ENCODE data around the gene EDIL3.
"Not testable (repeated sequence)": the region's sequence is repeated elsewhere in the genome, so short reads cannot be mapped to it uniquely, and the experiment has no call there.

EDIL3 gene

GRCh38 chr5:84362061-84362720 lies 22.5 kb downstream of the EDIL3 start:
- Histone ChIP-seq H3K36me3 (replicated peaks) (no peaks in the 10 kb centered on the region), H3K4me1 (no peaks in the 10 kb centered on the region), H3K27me3 (ENCODE audit: low read depth) (no peaks in the 10 kb centered on the region; the same call in 1 of the 2 replicates), H3K9me3 (no peaks in the 10 kb centered on the region), H3K4me3 (no peak overlapping the region)
- no peak for DNase-seq (ENCODE audit: low spot score in 2 of 2)
- in situ Hi-C loops (cut with MboI; ENCODE audit: low sequenced_read_pairs), result no loop called here

GRCh38 chr5:84361572-84361971 lies 23.1 kb downstream of the EDIL3 start:
- Histone ChIP-seq H3K27me3 (ENCODE audit: low read depth) (no peaks in the 10 kb centered on the region; the same call in 1 of the 2 replicates), H3K4me3 (no peak overlapping the region), H3K4me1 (no peaks in the 10 kb centered on the region), H3K36me3 (replicated peaks) (no peaks in the 10 kb centered on the region), H3K9me3 (no peaks in the 10 kb centered on the region)
- no peak for DNase-seq (ENCODE audit: low spot score in 2 of 2)
- in situ Hi-C loops (cut with MboI; ENCODE audit: low sequenced_read_pairs), result no loop called here

- no peaks in the 10 kb centered on the region for H3K36me3 ChIP-seq (replicated peaks)
- no peaks in the 10 kb centered on the region for H3K9me3 ChIP-seq
- in situ Hi-C loops (cut with MboI; ENCODE audit: low sequenced_read_pairs), result no loop called here
- no peak overlapping the region for H3K4me3 ChIP-seq
- DNase-seq (ENCODE audit: low spot score in 2 of 2), result no peak
- H3K4me1 ChIP-seq, result no peaks in the 10 kb centered on the region
- no peaks in the 10 kb centered on the region for H3K27me3 ChIP-seq (ENCODE audit: low read depth)
Measured at GRCh38 chr5:84360056-84360455, 24.6 kb downstream of the EDIL3 start.

GRCh38 chr5:84354101-84354500 lies 30.6 kb downstream of the EDIL3 start:
- DNase-seq (ENCODE audit: low spot score in 2 of 2), result no peak
- no peaks in the 10 kb centered on the region for H3K4me1 ChIP-seq
- H3K27me3 ChIP-seq (ENCODE audit: low read depth), result no peaks in the 10 kb centered on the region
- H3K4me3 ChIP-seq, result no peak overlapping the region
- in situ Hi-C loops (cut with MboI; ENCODE audit: low sequenced_read_pairs), result no loop called here
- H3K36me3 ChIP-seq (replicated peaks), result no peaks in the 10 kb centered on the region
- H3K9me3 ChIP-seq, result no peaks in the 10 kb centered on the region

- H3K27me3 ChIP-seq (ENCODE audit: low read depth), result no peaks in the 10 kb centered on the region
- no peak overlapping the region for H3K4me3 ChIP-seq
- in situ Hi-C loops (cut with MboI; ENCODE audit: low sequenced_read_pairs), result no loop called here
- no peaks in the 10 kb centered on the region for H3K4me1 ChIP-seq
- H3K9me3 ChIP-seq, result no peaks in the 10 kb centered on the region
- DNase-seq (ENCODE audit: low spot score in 2 of 2), result no peak
- no peaks in the 10 kb centered on the region for H3K36me3 ChIP-seq (replicated peaks)
Measured at GRCh38 chr5:84344788-84345187, 39.9 kb downstream of the EDIL3 start.

- H3K36me3 ChIP-seq (replicated peaks), result no peaks in the 10 kb centered on the region
- no peaks in the 10 kb centered on the region for H3K4me1 ChIP-seq
- H3K4me3 ChIP-seq, result no peak overlapping the region
- no peaks in the 10 kb centered on the region for H3K9me3 ChIP-seq
- DNase-seq (ENCODE audit: low spot score in 2 of 2), result no peak
- in situ Hi-C loops (cut with MboI; ENCODE audit: low sequenced_read_pairs), result no loop called here
- H3K27me3 ChIP-seq (ENCODE audit: low read depth), result no peaks in the 10 kb centered on the region
Measured at GRCh38 chr5:84343171-84343570, 41.5 kb downstream of the EDIL3 start.

- H3K9me3 ChIP-seq, result no peaks in the 10 kb centered on the region
- no peaks in the 10 kb centered on the region for H3K36me3 ChIP-seq (replicated peaks)
- in situ Hi-C loops (cut with MboI; ENCODE audit: low sequenced_read_pairs), result no loop called here
- no peak for DNase-seq (ENCODE audit: low spot score in 2 of 2)
- H3K27me3 ChIP-seq (ENCODE audit: low read depth), result no peaks in the 10 kb centered on the region
- H3K4me3 ChIP-seq, result no peak overlapping the region
- no peaks in the 10 kb centered on the region for H3K4me1 ChIP-seq
Measured at GRCh38 chr5:84332106-84332505, 52.6 kb downstream of the EDIL3 start.

- DNase-seq (ENCODE audit: low spot score in 2 of 2), result no peak
- in situ Hi-C loops (cut with MboI; ENCODE audit: low sequenced_read_pairs), result no loop called here
- Histone ChIP-seq H3K4me1 (no peaks in the 10 kb centered on the region), H3K4me3 (no peak overlapping the region), H3K27me3 (ENCODE audit: low read depth) (no peaks in the 10 kb centered on the region), H3K9me3 (no peaks in the 10 kb centered on the region), H3K36me3 (replicated peaks) (no peaks in the 10 kb centered on the region)
Measured at GRCh38 chr5:84327591-84327990, 57.1 kb downstream of the EDIL3 start.

GRCh38 chr5:84322646-84323045 lies 62.0 kb downstream of the EDIL3 start:
- no peak for DNase-seq (ENCODE audit: low spot score in 2 of 2)
- Histone ChIP-seq H3K9me3 (no peaks in the 10 kb centered on the region), H3K36me3 (replicated peaks) (no peaks in the 10 kb centered on the region), H3K4me3 (no peak overlapping the region), H3K4me1 (no peaks in the 10 kb centered on the region), H3K27me3 (ENCODE audit: low read depth) (no peaks in the 10 kb centered on the region)
- in situ Hi-C loops (cut with MboI; ENCODE audit: low sequenced_read_pairs), result no loop called here

- H3K4me1 ChIP-seq; H3K27me3 ChIP-seq (ENCODE audit: low read depth); H3K9me3 ChIP-seq; in situ Hi-C loops (cut with MboI; ENCODE audit: low sequenced_read_pairs); H3K4me3 ChIP-seq; DNase-seq (ENCODE audit: low spot score in 2 of 2); H3K36me3 ChIP-seq (replicated peaks): not testable (repeated sequence)
Measured at GRCh38 chr5:84317826-84318225, 66.9 kb downstream of the EDIL3 start.

- H3K4me1 ChIP-seq; H3K4me3 ChIP-seq; DNase-seq (ENCODE audit: low spot score in 2 of 2); H3K36me3 ChIP-seq (replicated peaks); H3K9me3 ChIP-seq; in situ Hi-C loops (cut with MboI; ENCODE audit: low sequenced_read_pairs); H3K27me3 ChIP-seq (ENCODE audit: low read depth): not testable (repeated sequence)
Measured at GRCh38 chr5:84312280-84312679, 72.4 kb downstream of the EDIL3 start.

GRCh38 chr5:84309850-84310249 lies 74.8 kb downstream of the EDIL3 start:
- in situ Hi-C loops (cut with MboI; ENCODE audit: low sequenced_read_pairs); H3K4me3 ChIP-seq; H3K36me3 ChIP-seq (replicated peaks); H3K4me1 ChIP-seq; H3K27me3 ChIP-seq (ENCODE audit: low read depth); H3K9me3 ChIP-seq; DNase-seq (ENCODE audit: low spot score in 2 of 2): not testable (repeated sequence)

- no peak overlapping the region for H3K4me3 ChIP-seq
- no peaks in the 10 kb centered on the region for H3K4me1 ChIP-seq
- H3K36me3 ChIP-seq (replicated peaks), result no peaks in the 10 kb centered on the region
- in situ Hi-C loops (cut with MboI; ENCODE audit: low sequenced_read_pairs), result no loop called here
- H3K27me3 ChIP-seq (ENCODE audit: low read depth), result no peaks in the 10 kb centered on the region
- H3K9me3 ChIP-seq, result no peaks in the 10 kb centered on the region
- DNase-seq (ENCODE audit: low spot score in 2 of 2), result no peak
Measured at GRCh38 chr5:84306601-84307000, 78.1 kb downstream of the EDIL3 start.

- no peaks in the 10 kb centered on the region for H3K9me3 ChIP-seq
- no peaks in the 10 kb centered on the region for H3K36me3 ChIP-seq (replicated peaks)
- DNase-seq (ENCODE audit: low spot score in 2 of 2), result no peak
- in situ Hi-C loops (cut with MboI; ENCODE audit: low sequenced_read_pairs), result no loop called here
- no peak overlapping the region for H3K4me3 ChIP-seq
- H3K4me1 ChIP-seq, result no peaks in the 10 kb centered on the region
- H3K27me3 ChIP-seq (ENCODE audit: low read depth), result no peaks in the 10 kb centered on the region
Measured at GRCh38 chr5:84304599-84304998, 80.1 kb downstream of the EDIL3 start.

- H3K27me3 ChIP-seq (ENCODE audit: low read depth), result no peaks in the 10 kb centered on the region
- in situ Hi-C loops (cut with MboI; ENCODE audit: low sequenced_read_pairs), result no loop called here
- H3K4me1 ChIP-seq, result no peaks in the 10 kb centered on the region
- no peak for DNase-seq (ENCODE audit: low spot score in 2 of 2)
- H3K36me3 ChIP-seq (replicated peaks), result no peaks in the 10 kb centered on the region
- no peaks in the 10 kb centered on the region for H3K9me3 ChIP-seq
- no peak overlapping the region for H3K4me3 ChIP-seq
Measured at GRCh38 chr5:84303315-84303714, 81.4 kb downstream of the EDIL3 start.

All from HAP-1 (cell line).